DLD1 (cell line): Measurements from ENCODE around the gene RAB4A.

Source experiments
- in situ Hi-C: cut with HindIII; loops from 2 replicates; pipeline ENCODE4 v1.10.0; 2017; ENCODE audit warnings: low sequenced_read_pairs

RAB4A gene

GRCh38 chr1:229327765-229328164 is 56.9 kb downstream of the RAB4A start:
- in situ Hi-C loops, result loop anchor here (10.0 to 25.0 kb wide), 2 partner anchors 110 to 167 kb away; partner anchors contain the start of gene ACTA1

- in situ Hi-C loops, result loop anchor here (10.0 to 25.0 kb wide), 2 partner anchors 109 to 166 kb away; partner anchors contain the start of gene ACTA1
Measured at GRCh38 chr1:229328598-229329362, 57.9 kb downstream of the RAB4A start.

GRCh38 chr1:229334269-229334668 is 63.4 kb downstream of the RAB4A start:
- in situ Hi-C loops, result loop anchor here (25.0 kb wide), 1 partner anchor 103 kb away; the partner anchor contains the start of gene ACTA1

GRCh38 chr1:229334716-229335115 is 63.8 kb downstream of the RAB4A start:
- in situ Hi-C loops, result loop anchor here (25.0 kb wide), 1 partner anchor 103 kb away; the partner anchor contains the start of gene ACTA1

- in situ Hi-C loops, result loop anchor here (25.0 kb wide), 1 partner anchor 101 kb away; the partner anchor contains the start of gene ACTA1
Measured at GRCh38 chr1:229336345-229336744, 65.4 kb downstream of the RAB4A start.

GRCh38 chr1:229339086-229339485 is 68.2 kb downstream of the RAB4A start:
- in situ Hi-C loops, result loop anchor here (25.0 kb wide), 1 partner anchor 98 kb away; the partner anchor contains the start of gene ACTA1

GRCh38 chr1:229339520-229339919 is 68.6 kb downstream of the RAB4A start:
- in situ Hi-C loops, result loop anchor here (25.0 kb wide), 1 partner anchor 98 kb away; the partner anchor contains the start of gene ACTA1

GRCh38 chr1:229340496-229340895 is 69.6 kb downstream of the RAB4A start:
- in situ Hi-C loops, result loop anchor here (25.0 kb wide), 1 partner anchor 97 kb away; the partner anchor contains the start of gene ACTA1

GRCh38 chr1:229341774-229342655 is 71.1 kb downstream of the RAB4A start:
- in situ Hi-C loops, result loop anchor here (25.0 kb wide), 1 partner anchor 95 kb away; the partner anchor contains the start of gene ACTA1

GRCh38 chr1:229342656-229343569 is 72.0 kb downstream of the RAB4A start, which contains the start of gene CCSAP:
CCSAP (minus strand) TSS chr1:229343047; CDS start chr1:229342465, 582 bp downstream.
- in situ Hi-C loops, result loop anchor here (25.0 kb wide), 1 partner anchor 94 kb away; the partner anchor contains the start of gene ACTA1

- in situ Hi-C loops, result loop anchor here (25.0 kb wide), 1 partner anchor 93 kb away; the partner anchor contains the start of gene ACTA1
Measured at GRCh38 chr1:229344139-229344538, 73.2 kb downstream of the RAB4A start.

- in situ Hi-C loops, result loop anchor here (25.0 kb wide), 1 partner anchor 92 kb away; the partner anchor contains the start of gene ACTA1
Measured at GRCh38 chr1:229344937-229345684, 74.2 kb downstream of the RAB4A start.

- in situ Hi-C loops, result loop anchor here (25.0 kb wide), 1 partner anchor 90 kb away; the partner anchor contains the start of gene ACTA1
Measured at GRCh38 chr1:229347528-229347927, 76.6 kb downstream of the RAB4A start.

GRCh38 chr1:229349463-229350385 is 78.8 kb downstream of the RAB4A start:
- in situ Hi-C loops, result loop anchor here (25.0 kb wide), 1 partner anchor 88 kb away; the partner anchor contains the start of gene ACTA1

GRCh38 chr1:229352975-229353374 is 82.1 kb downstream of the RAB4A start:
- in situ Hi-C loops, result no loop called here

- in situ Hi-C loops, result no loop called here
Measured at GRCh38 chr1:229354226-229354625, 83.3 kb downstream of the RAB4A start.
